GM21447 (cell line): ENCODE data around the gene DNM1.

ENCODE experiments used
- ATAC-seq: cut with Tn5 transposase; IDR thresholded peaks from one replicate; pipeline ENCODE4 v1.9.1; 2021; ENCODE audit not compliant: unreplicated experiment

The DNM1 gene

DNA sequence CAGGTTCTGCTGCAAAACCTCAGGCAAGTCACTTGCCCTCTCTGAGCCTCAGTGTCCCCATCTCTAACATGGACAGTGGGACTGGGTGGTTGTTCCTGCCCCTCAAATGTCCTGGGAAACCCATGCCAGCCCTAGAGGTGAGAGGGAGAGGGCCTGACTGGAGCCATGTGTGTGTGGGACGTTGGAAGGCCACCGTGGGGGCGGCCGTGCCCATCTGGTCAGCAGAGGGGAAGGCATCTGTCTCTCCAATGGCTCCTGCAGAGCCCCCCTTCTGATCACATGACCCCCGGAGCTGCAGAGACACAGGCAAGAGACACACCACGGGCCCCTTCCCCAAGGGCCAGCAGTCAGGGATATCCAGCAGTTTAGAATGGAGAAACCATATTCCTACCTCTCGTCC lies 1.7 kb downstream of the DNM1 start:
- ATAC-seq: no peak

DNA sequence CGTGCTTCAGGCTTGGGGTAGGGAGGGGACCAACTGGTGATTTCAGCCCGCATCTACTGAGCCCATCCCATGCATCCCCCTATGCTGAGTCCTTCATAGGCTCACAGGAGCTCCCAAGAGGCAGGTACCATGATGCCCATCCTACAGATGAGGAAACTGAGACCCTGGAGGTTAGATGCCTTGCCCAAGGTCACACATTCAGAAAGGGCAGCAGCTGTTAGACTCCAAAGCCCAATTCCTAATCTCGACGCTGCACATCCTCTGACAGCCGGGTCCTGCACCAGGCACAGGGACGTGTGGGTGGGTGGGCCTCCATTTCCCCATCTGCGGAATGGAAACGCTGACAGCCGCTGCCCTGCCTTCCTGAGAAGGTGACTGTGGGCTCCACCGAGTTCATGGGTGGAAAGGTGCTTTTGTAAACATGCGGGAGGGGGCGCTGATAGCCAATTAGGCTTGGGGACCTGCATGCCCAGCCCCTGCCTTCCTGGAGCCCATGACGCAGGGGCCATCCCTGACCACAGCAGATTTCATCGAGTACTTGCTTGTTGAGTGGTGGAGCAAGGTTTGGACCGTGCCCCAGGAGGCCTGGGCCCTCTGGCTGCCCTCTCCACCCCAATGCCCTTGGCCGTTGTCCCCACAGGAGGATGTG lies 2.2 kb downstream of the DNM1 start:
- no peak for ATAC-seq

DNA sequence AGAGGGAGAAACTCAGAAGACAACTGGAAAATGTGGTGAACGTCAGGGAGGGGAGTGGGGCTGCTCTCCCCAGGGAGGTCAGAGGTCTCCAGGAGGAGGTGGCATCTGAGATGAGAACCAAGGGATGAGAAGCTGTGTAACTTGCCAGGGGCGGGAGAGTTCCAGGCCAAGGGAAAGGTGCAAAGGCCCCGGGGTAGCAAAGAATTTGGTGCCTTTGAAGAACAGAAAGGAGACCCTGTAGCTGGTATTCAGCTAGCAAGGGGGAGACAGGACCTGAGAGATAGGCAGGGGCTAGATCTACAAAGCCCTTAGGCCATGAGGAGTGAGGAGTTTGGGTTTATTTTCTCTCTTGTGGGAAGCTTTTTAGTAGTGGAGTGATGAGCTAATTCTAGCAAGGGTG lies 3.3 kb downstream of the DNM1 start:
- no peak for ATAC-seq

DNA sequence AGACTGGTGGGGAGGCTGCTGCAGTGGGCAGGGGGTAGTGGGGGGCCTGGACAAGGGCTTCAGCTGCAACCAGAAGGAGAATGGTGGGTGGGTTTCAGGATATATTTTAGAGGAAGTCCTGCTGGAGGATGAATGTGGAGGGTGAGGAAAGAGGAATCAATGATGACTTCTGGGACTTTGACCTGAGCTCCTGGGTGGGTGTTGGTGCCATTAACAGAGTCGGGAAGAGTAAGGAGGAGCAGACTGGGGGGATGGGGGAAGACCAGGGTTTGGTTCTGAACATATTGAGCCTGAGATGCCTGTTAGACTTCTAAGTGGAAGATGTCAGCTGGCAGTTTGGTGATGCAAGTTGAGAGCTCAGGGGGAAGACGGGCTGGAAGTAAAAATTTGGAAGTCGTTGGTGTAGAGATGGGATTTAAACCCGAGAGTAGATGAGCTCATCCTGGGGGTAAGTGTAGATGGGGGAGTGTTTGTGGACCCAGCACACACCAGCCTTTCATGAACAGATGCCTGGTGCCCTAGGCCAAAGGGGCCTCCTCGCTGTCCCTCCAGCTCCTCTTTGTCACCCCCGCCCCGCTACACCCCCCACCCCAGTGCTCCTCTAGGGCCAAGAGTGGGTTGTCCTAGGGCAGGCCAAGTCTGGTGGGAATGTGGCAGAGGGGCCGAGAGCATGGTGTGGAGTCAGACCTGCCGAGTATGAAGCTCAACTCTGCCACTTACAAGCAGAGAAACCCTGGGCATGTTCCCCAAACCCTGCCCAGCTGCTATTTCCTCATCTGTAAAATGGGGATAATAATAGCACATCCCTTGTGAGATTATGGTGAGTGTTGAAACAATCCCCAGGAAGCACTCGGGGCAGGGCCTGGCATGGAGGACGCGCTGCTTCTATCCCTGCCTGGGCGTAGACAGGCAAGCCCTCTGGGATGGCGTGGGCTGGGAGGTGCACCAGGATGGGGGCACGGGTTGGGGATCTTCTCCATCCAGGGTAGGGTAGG lies 4.0 kb downstream of the DNM1 start:
- ATAC-seq: no peak

DNA sequence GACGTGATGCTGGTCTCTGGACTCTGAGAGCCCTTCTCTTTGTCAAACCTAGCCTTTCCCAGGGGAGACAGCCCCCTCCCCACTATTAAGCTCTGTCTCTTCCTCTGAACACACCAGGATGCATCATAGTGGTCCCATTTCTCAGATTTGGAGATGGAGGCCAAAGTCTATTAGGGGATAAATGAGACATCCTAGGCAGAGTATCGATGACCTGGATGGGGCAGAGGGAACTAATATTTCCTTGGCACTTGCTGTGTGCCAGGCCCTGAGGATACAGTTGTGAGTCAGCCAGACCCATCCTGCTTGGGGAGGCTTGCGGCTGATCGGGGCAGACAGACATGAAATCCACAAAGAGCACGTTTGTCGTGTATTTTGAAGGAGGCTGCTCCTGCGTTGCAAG lies 5.2 kb downstream of the DNM1 start:
- no peak for ATAC-seq

DNA sequence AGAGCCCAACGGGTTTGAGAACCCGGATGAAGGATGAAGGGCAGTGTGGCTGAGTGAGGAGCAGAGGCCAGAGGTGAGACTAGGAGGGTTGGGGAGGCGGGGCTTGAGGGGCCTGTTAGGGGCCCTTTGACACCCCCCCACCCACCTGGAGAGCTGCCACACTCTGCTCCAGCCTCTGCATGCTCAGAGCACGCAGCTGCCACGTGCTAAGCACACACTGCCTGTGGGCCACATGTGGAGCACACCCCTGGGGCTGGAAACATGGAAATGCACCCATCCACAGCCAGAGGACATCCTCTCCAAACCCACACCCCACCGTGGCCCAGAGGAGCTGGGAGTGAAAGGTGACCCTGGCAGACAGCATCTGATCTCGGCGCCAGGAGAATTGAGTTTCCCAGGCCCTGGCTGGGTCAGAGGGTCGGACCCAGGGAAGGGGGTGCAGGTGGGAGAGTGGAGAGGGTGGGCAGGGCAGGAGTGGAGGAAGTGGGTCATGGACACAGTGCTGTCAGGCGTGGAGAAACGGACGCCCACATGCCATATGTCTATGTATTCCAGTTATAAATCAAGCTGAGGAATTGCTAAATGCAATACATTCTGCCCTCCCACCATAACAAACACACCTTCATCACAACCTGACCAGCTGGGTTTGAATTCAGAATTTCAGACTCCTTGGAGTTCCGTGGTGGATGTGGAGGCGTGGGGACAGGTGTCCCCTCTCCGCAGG lies 5.9 kb downstream of the DNM1 start:
- ATAC-seq: no peak

DNA sequence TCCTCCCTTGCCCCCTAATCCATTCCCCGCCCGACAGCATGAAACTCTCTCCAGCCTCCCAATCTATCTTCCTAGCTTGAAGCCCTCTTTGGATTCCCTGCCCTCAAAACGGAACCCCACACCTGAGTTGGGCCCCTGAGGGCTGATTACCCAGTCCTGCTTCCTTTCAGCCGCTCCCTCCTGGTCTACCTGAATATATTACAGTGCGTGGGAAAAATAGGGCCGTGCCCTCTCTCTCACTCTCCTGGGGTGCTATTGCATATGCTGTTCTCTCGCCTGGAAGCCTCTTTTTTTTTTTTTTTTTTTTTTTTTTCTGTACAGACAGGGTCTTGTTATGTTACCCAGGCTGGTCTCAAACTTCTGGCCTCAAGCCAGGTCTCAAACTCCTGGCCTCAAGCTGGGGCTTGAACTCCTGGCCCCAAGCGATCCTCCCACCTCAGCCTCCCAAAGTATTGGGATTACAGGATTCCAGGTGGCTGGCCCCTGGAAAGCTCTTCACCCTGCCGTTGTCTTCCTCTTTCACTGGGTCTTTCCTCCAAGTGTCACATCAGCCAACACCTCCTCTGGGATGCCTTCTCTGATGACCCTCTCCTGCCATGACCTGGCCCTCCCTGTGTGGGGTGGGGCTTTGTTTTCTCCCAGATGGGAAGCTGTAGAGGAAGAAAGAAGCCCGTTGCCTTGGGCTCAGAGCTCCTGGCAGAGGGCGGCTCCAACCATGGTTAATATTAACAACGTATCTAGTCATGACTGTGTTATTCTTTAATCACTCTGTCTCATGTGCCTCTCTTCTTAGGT lies 8.2 kb downstream of the DNM1 start:
- ATAC-seq: no peak

DNA sequence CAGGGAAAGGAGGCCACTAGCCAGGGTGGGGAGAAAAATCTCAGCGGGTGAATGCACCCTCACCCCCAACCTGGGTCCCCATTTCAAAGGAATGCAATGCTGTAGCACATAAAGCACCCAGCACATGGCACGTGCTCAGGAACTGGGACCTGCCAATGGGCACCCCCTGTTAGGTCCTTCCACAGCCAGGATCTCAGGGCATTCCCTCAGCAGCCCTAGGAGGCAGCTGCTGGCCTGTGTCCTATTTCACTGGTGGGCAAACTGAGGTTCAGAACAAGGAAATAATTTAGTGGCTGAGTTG lies 8.8 kb downstream of the DNM1 start:
- no peak for ATAC-seq

DNA sequence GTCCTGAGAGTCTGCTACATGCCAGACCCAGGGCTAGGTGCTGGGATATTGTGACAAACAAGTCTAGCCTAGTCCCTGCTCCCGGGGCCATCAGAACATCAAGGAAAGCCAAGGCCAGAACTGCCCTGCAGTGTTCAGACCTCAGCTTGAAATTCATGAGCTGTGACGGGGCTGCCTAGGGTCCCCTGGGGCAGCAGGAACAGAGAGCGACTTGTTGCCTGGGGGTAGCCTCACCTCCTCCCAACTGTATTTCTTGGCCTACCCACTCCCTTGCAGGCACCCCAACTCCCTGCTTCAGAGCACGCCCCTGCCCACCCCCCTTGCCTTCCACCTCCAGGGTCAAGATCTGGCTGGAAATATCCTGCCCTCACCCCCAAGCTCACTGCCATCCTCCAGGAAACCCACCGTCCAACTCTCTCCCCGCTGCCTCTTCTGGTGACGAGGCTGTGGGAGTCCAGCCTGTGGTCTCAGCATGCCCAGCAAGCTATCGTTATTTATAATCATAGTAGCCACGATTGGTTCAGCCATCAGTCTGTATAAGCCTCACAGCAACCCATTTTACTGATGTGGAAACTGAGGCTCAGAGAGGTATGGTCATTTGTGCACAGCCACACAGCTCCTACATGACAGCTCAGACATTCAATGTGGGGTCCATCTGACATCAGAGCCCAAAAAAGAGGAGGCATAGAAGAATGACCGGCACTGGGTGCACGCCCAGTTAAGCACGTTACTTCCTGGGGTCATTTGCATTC lies 10.7 kb downstream of the DNM1 start:
- ATAC-seq: no peak

DNA sequence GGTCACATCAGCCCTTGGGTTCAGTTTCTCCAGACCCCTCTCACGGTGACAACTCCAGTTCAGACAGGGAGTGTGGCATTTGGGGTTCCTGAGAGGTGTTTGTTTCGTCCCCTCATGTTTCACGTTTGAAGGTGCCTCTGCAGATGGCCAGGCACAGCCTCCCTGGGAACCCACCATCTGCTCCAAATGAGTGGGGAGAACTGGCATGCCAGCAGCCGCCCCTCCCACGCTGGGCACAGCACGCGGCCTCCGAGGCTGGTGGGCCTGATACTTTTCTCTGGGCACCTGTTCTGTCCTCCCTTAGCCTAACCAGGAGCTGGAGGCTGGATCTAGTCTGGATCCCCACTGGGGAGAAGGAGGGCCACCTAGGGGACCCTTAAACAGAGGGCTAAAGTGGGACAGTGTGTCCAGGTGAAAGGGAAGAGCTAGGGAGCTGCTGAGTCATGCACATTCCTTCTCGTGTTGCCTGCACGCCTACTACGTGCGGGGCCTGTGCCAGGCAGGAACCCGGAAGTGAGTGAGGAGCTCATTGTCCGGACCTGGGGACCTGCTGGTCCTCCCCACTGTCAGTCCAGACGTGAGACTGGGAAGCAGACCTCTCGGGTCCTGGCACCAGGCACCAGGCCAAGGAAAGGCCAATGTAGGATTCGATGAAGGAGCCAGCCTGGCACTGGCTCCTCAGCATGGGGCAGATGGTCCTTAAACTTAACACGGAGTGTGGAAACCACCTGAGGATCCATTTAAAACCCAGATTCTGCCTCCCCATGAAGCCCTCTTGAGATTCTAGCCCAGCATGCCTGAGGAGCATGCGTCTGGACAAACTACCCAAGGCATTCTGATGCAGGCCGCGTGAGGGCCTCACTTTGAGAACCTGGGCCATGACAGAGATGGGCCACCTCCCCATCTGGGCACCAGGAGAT lies 11.7 kb downstream of the DNM1 start:
- no peak for ATAC-seq

DNA sequence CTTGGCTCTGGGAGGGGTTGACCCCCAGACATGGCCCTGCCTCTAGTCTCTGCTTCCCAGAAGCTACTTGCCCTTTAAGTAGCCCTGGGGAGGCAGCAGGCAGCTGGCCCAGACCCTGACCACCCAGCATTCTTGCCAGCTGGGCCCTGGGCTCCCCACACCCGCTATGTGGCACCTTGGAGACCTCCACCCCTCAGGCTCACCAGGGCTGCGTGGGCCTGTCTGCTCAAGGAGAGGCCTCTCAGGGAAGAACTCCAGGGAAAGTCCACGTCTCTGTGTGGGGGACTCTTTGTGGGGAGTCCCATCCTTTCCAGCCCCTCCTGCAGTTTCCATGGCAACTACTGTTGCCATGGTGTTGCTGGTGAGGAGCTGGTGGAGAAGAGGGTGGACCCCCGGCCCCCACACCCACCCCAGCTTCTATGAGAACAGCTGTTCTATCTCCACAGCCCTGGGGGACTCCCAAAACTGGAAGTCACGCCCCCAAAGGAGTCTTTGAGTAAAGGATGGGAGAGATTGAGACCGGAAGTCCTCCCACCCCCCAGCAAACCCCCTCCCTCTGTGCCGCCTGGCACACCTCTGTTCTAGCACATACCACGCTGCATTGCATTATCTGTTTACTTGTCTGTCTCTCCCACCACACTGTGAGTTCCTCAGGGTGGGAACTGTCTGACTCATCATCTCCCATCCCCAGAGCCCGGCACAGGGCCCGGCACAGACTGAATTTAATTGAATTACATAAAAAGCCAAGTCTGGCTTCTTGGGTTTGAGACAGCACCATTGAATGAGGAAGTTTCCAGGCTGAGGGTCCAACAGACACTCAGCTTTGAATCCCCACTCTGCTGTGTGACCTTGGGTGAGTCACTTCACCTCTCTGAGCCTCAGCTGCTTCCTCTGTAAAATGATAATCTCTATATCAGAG lies 12.6 kb downstream of the DNM1 start:
- ATAC-seq: no peak

DNA sequence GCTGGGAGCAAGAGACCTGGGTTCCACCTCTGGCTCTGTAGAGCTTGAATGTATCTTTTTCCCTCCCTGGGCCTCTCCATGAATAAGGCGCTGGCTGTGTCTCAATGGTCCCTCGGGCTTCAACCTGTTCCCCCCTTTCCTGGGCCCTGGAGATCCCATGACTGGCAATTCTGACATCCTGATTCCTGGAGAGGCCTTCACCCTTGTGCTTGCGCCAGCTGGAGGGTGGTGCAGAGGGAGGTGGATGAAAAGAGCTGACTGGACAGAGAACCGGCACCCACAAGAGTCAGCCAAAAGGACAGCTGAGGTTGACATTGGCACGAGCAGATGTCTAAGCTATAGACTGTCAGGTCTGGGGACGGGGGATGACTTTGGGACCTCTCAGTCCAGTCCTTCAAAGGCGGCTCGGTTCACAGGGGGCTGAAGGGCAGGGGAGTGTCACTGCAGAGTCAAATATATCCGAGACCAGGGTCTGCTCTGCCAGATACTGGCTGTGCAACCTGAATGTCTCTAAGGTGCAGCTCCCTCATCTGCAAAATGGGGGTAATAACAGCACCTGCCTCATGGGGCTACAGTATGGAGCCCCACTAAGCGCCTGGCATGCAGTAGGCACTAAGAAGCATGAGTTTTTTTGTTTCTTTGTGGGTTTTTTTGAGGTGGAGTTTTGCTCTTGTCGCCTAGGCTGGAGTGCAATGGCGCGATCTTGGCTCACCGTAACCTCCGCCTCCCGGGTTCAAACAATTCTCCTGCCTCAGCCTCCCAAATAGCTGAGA lies 13.8 kb downstream of the DNM1 start:
- ATAC-seq: no peak

DNA sequence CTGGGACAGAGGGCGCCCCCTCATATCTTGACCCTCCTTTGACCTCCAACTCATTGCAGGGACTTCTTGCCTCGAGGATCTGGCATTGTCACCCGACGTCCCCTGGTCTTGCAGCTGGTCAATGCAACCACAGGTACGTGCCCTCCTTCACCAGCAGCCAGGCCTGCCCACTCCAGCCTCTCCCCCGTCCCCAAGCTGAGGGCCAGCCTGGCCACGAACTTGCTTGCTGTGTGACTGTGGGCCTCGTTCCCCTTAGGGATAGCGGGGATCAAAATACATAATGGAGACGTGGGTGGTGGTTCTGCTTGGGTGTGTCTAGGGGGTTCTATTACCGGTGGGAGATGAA lies 15.0 kb downstream of the DNM1 start:
- no peak for ATAC-seq

DNA sequence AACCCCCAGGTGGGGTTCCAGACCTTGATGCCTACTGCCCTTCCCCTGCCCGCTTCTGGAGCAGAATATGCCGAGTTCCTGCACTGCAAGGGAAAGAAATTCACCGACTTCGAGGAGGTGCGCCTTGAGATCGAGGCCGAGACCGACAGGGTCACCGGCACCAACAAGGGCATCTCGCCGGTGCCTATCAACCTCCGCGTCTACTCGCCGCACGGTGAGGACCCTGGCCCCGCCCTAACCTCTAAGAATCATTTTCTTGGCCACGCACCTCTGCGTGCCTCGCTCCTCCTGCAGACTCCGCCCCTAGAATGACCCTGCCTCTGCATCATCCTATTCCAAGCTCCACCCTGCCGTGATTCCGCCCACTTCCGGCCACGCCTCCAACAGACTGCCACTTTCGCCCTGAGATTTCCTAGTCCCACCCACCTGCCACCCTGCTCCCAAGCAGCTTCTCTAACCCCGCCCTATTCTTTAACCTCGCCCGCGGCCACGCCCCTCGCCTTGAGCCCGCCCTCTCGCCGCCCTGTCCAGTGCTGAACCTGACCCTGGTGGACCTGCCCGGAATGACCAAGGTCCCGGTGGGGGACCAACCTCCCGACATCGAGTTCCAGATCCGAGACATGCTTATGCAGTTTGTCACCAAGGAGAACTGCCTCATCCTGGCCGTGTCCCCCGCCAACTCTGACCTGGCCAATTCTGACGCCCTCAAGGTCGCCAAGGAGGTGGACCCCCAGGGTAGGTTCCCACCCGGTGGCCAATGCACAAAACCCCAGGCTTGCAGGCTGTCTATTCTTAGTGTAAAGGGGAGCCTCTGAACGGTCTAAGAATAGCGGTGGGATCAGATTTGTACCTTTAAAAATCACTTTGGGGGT lies 15.6 kb downstream of the DNM1 start:
- ATAC-seq: peak; percentile 97

DNA sequence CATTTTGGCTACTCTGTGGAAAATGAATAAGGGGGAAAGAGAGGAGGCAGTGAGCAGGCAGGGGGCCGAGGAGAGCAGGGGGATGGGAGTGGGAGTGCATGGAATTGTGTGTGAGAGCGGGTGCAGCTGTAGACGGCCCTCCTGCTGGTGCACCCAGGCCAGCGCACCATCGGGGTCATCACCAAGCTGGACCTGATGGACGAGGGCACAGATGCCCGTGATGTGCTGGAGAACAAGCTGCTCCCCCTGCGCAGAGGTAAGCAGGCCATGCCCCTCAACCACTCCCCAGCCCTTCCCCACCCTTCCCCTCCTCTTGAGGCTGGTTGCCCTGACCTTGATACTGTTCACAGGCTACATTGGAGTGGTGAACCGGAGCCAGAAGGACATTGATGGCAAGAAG lies 16.7 kb downstream of the DNM1 start:
- ATAC-seq: no peak

DNA sequence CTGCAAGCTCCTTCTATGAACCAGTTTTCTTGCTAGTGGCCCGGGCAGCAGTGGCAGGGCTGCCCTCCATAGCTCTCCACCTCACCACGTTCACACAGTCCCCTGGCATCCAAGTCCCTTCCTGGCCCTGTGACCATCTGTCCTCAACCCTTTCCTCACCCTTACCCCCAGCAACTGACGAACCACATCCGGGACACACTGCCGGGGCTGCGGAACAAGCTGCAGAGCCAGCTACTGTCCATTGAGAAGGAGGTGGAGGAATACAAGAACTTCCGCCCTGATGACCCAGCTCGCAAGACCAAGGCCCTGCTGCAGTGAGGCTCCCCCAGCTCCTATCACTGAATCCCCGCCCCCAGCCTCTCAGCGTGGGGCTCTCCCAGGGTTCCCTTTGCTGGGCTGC lies 18.8 kb downstream of the DNM1 start:
- ATAC-seq: no peak
